ENCODE measurements around the gene CFAP410.
A peak's percentile ranks its signal among the peaks of the same experiment; 100 is the strongest.

Gene CFAP410

DNA sequence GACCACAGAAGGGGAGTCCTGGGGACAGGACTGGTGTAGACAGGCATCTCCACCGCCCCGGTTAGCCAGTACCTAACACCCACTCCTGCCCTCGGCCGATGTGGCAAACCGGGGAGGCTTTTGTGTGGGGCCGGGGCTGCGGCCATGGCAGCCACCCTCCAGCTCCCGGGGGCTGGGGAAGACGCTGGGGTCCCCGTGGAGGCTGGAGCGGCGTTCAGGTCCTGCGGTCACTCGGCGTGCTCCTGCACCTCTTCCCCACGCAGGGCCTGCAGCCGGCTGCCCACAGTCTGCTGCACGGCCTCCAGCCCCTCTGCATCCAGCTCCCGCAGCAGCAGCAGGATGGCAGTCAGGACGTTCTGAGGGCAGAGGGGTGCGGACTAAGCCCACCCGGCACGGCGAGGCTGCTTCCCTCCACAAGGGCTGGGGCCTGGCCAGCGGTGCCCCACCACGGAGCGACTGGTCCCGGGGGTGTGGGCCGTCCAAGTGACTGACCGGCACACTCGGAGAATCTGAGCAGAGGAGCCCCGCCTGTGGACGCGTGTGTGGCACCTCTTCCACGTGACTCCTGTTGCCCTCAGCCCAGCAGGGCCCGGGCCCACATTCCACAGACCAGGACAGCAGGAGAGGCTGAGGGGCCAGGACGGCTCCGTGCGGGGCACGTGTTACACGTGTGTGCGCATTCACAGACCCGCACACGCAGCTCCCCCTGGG lies 9.1 kb downstream of the CFAP410 start:
- peak; percentile 48 for DNase-seq

DNA sequence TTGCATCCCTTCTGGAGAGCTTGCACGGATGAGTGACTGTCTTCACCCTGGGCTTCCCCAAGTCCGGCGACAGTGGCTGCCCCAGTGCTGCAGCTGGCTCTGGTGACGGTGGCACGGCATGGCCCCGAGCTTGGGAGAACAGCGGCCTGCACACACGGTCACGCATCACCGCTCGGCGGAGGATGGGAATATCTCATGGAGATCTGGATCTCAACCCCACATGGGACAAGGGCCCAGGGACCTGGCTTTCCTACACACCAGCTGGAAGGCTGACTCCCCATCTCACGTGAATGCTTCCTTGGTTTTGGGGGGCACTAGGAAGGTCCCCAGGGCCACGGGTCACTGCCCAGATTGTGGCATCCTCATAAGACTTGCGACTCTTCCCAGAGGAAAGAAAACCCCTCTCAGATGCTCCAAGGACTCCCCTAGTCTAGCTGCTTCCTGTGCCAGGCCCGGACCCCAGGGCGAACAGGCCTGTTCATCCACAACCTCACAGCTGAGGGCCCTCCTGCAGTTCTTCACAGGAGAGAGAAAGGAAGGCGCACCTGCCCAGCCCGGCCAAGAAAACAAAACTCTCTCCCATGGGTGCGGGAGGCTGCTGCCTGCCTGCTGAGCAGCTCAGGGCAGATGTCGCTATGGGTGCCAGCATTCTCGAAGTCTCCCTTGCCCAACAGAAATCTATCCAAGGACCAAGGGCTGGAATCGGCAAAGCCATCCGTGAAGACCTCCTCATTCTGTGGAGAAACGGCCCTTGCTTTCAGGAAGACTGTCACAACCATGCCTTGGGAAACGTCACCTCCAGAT lies 9.9 kb downstream of the CFAP410 start:
- no peak for DNase-seq

- no peak for DNase-seq
These were observed 10.8 kb downstream of the CFAP410 start for GRCh38 chr21:44328242-44328895.

DNA sequence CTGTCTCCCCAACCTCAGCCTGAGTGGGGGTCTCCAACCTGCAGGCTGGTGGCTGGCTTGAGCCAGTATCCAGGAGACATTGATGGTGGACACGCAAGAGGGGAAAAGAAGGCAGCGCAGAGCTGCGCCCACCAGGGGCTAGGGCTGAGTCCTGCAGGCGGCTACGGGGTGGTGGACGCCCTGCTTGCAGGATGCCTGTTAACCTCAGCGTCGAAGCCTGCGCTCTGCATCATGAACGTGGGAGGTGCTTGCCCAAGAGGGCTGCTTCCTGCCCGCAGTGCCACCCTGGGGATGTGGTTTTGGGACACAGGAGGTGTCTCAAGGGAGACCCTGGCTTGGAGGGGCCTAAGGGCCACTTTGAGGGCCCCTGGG lies 11.6 kb downstream of the CFAP410 start:
- DNase-seq: no peak

GRCh38 chr21:44326716-44327602 lies 12.2 kb downstream of the CFAP410 start:
- DNase-seq: no peak

- no peak for DNase-seq
These were observed 12.9 kb downstream of the CFAP410 start for GRCh38 chr21:44326272-44326647.

DNA sequence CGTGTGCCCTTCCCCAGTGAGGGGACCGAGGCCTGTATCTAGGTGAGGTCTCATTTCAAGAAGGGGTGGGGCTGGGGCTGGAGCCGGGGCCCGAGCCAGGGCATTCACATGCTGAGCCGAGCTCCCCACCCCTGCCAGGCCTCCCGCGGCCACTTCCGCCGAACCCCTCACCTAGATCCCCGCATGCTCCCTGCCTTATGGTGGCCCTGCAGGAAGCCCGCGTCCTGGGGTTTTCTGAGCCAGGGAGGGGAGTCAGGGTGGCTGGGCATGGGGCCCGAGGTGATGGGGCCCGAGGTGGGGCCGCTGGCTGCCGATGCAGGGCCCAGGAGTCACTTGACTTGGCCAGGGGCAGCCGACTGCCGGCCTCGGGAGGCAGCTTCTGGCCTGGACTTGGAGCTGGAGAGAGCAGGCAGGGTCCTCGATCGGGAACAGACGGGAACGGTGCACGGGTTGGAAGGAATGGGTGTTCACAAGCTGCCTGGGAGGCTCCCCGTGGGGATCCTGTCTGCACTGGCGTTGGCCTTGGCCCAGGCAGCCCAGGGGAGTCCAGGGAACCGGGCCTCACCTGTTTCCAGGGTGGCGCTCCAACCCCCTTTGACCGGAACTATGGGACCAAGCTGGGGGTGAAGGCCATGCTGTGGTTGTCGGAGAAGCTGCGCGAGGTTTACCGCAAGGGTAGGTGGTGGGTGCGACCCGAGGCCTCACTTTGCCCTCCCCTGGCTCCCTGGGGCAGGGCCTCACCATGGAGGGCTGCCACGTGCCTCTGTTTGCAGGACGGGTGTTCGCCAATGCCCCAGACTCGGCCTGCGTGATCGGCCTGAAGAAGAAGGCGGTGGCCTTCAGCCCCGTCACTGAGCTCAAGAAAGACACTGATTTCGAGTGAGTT lies 13.6 kb downstream of the CFAP410 start:
- DNase-seq: no peak

DNA sequence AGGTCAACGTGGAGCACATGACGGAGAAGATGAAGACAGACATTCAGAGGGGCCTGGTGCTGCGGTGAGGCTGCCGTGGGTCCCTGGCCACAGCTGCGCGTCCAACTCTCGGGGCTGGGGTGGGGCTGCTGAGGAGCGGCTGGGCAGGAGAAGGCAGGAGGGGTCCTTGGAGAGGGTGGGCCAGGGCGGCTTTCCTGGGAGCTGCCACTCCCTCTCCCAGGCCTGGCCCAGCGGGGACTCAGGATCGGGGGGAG lies 14.4 kb downstream of the CFAP410 start:
- DNase-seq: no peak

- no peak for DNase-seq
These were observed 14.9 kb downstream of the CFAP410 start for GRCh38 chr21:44324106-44324853.

GRCh38 chr21:44323591-44323990 lies 15.6 kb downstream of the CFAP410 start:
- no peak for DNase-seq

DNA sequence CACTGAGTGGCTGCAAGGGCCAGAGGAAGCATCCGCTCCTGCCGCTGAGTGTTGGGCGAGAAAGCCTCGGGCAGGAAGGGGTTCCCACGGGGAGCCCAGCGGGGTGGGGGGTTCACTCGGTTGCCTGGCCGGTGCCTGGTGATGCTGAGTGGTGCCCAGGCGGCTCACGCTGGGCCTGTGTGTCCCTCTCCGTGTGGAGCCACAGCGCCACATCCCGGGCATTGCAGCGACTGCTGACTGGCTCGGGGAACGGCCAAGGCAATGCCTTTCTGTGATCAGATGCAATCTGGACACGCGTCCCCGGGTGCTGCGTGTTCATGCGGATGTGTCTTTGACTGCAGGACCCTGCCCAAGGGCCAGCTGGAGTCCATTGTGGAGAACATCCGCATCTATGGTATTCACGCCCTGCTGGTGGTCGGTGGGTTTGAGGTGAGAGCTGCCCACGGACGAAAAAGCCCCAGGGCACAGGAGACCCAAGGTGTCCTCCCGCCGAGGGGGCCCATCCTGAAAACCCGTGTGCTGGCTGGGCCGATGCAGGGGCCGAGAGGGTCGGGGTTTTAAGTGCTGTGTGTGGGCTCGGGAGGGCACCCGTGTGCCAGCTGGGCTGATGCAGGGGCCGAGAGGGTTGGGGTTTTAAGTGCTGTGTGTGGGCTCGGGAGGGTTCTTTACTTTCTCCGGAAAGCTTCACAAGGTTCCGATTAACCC lies 16.4 kb downstream of the CFAP410 start:
- no peak for DNase-seq

- no peak for DNase-seq
These were observed 17.2 kb downstream of the CFAP410 start for GRCh38 chr21:44321846-44322450.

- DNase-seq: no peak
These were observed 18.3 kb downstream of the CFAP410 start for GRCh38 chr21:44320847-44321246.

DNA sequence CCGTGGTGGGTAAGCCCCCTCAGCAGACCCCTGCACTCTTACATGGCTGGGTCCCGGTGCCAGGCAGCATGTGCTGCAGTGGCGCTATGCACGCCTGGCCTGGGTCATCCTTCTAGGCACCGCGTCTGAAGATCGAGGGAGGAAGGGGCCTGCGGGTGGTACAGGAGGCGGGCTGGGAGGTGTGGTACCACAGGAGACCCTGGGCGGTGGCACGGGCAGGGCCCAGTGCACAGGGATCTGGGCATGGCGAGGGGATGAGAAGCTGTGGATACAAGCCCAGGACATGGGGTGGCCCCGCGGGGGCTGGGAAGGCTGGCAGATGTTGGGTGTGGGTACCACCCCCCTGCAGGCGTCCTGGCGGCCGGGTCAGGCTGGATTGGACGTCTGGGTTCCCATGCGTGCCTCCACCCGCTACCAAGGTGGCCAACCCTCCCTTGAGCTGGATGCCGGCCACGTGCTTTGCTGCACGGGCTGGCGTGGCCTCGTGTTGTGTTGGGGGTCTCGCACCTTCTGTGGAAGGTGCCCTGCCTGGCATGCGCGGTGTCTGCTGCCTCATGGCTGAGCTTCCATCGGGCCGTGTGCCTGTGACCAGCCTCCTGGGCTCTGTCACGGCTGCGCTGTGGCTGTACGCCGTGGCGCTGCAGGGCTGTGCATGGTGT lies 19.7 kb downstream of the CFAP410 start:
- no peak for DNase-seq

GRCh38 chr21:44318489-44319285 lies 20.5 kb downstream of the CFAP410 start:
- no peak for DNase-seq

- DNase-seq: no peak
These were observed 21.3 kb downstream of the CFAP410 start for GRCh38 chr21:44317871-44318270.

DNA sequence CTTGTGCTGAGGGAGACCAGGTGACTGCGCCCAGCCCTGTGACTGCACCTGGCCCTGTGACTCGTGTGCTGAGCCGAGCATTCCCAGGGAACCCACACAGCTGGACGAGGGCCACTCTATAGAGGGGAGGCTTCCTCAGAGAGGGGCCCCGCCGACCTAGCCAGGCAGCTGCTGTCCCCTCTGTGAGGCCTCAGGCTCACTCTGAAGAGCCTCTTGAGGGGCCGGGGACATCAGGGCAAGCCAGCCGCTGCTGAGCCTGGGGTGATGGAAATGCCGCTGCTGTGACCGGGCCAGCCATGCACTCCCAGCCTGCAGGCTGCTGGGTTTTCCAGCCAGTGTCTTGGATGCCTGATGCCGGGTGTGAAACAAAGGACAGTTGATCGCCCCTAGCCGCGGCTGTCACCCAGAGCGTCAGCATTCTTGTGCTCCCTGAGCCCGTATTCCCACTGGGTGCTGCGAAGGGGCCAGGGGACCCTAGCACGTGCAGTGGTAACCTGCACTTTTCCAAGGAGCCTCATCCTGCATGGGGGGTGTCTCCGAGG lies 21.9 kb downstream of the CFAP410 start:
- no peak for DNase-seq

DNA sequence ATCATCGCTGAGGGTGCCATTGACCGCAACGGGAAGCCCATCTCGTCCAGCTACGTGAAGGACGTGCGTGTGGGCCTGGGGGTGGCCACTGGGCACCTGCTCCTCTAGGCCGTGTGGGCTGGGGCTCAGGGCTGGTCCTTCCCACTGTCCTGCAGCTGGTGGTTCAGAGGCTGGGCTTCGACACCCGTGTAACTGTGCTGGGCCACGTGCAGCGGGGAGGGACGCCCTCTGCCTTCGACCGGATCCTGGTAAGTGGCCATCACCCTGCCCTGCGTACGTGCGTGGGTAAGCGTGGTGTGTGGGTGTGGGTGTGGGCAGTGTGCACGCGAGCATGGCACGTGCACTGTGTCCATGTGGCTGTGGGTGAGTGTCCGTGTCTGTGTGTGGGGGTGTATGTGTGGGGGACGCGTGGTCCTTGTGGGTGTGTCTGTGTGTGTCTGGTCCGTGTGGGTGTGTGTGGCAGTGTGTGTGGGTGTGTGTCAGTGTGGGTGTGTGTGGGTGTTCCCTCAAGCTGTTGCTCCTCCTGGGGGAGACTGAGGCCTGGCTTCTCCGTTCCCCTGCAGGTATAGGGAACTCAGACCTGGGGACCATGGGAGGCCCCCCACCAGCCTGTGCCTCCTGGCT lies 22.8 kb downstream of the CFAP410 start:
- DNase-seq: no peak
